Activated T-helper 2 cell treated with anti-CD3 and anti-CD28 coated beads, Interferon-gamma antibody, Interleukin-2, Interleukin-4, amounts not matched to agents 10 μg/mL and 5 μg/mL and 100 μg/mL, durations not matched to agents 14 hours and 24 hours and 36 hours (primary cell): Measurements from ENCODE around the gene LMNTD1. TPM values are rescaled to one million over a fixed set of nuclear protein-coding genes. Genes with fewer than 3 reads are reported as not detected.
"Not testable (repeated sequence)": the region's sequence is repeated elsewhere in the genome, so short reads cannot be mapped to it uniquely, and the experiment has no call there.

Experiments
- DNase-seq: peaks from one replicate; pipeline ENCODE4 v3.0.0; 2021; ENCODE audit warnings: low spot score
- H3K27ac Mint-ChIP-seq: one replicate; pipeline ENCODE4 v1.8.0; 2021; ENCODE audit warnings: mixed read lengths
- H3K27me3 Mint-ChIP-seq: one replicate; pipeline ENCODE4 v1.8.0; 2021; ENCODE audit warnings: low read depth, mixed read lengths
- H3K36me3 Mint-ChIP-seq: one replicate; pipeline ENCODE4 v1.8.0; 2021; ENCODE audit warnings: low read depth, mixed read lengths
- H3K4me1 Mint-ChIP-seq: one replicate; pipeline ENCODE4 v1.8.0; 2021; ENCODE audit warnings: low read depth, mixed read lengths
- H3K4me3 Mint-ChIP-seq: one replicate; pipeline ENCODE4 v1.8.0; 2021; ENCODE audit warnings: low read depth, mild to moderate bottlenecking, moderate library complexity, mixed read lengths
- H3K9me3 Mint-ChIP-seq: one replicate; pipeline ENCODE4 v1.8.0; 2021; ENCODE audit warnings: mixed read lengths
- intact Hi-C: fragments of 100-400 bp; cut with micrococcal nuclease; formaldehyde crosslinking; loops from one replicate; pipeline ENCODE4 v1.15.1; 2023
- total RNA-seq: library from RNA; stranded (reverse); gene quantifications from 2 replicates; pipeline ENCODE4 v1.2.3, GENCODE V29; 2022

Gene LMNTD1
- total RNA-seq, 1 donor from 2014 or later: not detected

GRCh38 chr12:25497021-25497420 lies 56.1 kb downstream of the LMNTD1 start:
- Mint-ChIP-seq H3K9me3 (peaks cover 3% of the 10 kb centered on the region), H3K27ac (no peak overlapping the region), H3K4me3 (no peak overlapping the region), H3K27me3 (peaks cover 9% of the 10 kb centered on the region), H3K36me3 (no peaks in the 10 kb centered on the region), H3K4me1 (no peaks in the 10 kb centered on the region)
- intact Hi-C loops: no loop called here
- no peak for DNase-seq

- no peak overlapping the region for H3K4me3 Mint-ChIP-seq
Measured at GRCh38 chr12:25496098-25496587, 56.9 kb downstream of the LMNTD1 start.

GRCh38 chr12:25495331-25496097 lies 57.6 kb downstream of the LMNTD1 start:
- H3K36me3 Mint-ChIP-seq: no peaks in the 10 kb centered on the region
- H3K4me3 Mint-ChIP-seq: no peak overlapping the region
- peaks cover 9% of the 10 kb centered on the region for H3K27me3 Mint-ChIP-seq
- H3K9me3 Mint-ChIP-seq: peaks cover 3% of the 10 kb centered on the region
- intact Hi-C loops: no loop called here
- H3K4me1 Mint-ChIP-seq: peaks cover 2% of the 10 kb centered on the region
- H3K27ac Mint-ChIP-seq: no peak overlapping the region
- DNase-seq: no peak

More at GRCh38 chr12:25496098-25496587, 56.9 kb downstream of the LMNTD1 start:
- H3K36me3 Mint-ChIP-seq: no peaks in the 10 kb centered on the region
- no peak for DNase-seq
- H3K4me1 Mint-ChIP-seq: no peaks in the 10 kb centered on the region
- intact Hi-C loops: no loop called here
- peaks cover 3% of the 10 kb centered on the region for H3K9me3 Mint-ChIP-seq
- no peak overlapping the region for H3K27ac Mint-ChIP-seq
- H3K27me3 Mint-ChIP-seq: peaks cover 8% of the 10 kb centered on the region

- intact Hi-C loops: no loop called here
- Mint-ChIP-seq H3K9me3 (peaks cover 3% of the 10 kb centered on the region), H3K4me1 (peaks cover 4% of the 10 kb centered on the region), H3K27me3 (peaks cover 9% of the 10 kb centered on the region), H3K4me3 (no peak overlapping the region), H3K36me3 (no peaks in the 10 kb centered on the region), H3K27ac (no peak overlapping the region)
- no peak for DNase-seq
Measured at GRCh38 chr12:25494926-25495325, 58.2 kb downstream of the LMNTD1 start.

GRCh38 chr12:25493682-25494081 lies 59.4 kb downstream of the LMNTD1 start:
- Mint-ChIP-seq H3K4me3 (no peak overlapping the region), H3K36me3 (no peaks in the 10 kb centered on the region), H3K9me3 (peaks cover 3% of the 10 kb centered on the region), H3K27ac (no peak overlapping the region), H3K4me1 (peaks cover 10% of the 10 kb centered on the region), H3K27me3 (peaks cover 9% of the 10 kb centered on the region)
- intact Hi-C loops: no loop called here
- no peak for DNase-seq

- Mint-ChIP-seq H3K4me1 (peaks cover 10% of the 10 kb centered on the region), H3K9me3 (no peaks in the 10 kb centered on the region), H3K27me3 (peaks cover 9% of the 10 kb centered on the region), H3K4me3 (no peak overlapping the region), H3K27ac (no peak overlapping the region), H3K36me3 (no peaks in the 10 kb centered on the region)
- no peak for DNase-seq
- intact Hi-C loops: no loop called here
Measured at GRCh38 chr12:25491396-25492325, 61.4 kb downstream of the LMNTD1 start.

GRCh38 chr12:25488956-25489870 lies 63.9 kb downstream of the LMNTD1 start:
- H3K36me3 Mint-ChIP-seq, H3K9me3 Mint-ChIP-seq, H3K4me1 Mint-ChIP-seq, H3K4me3 Mint-ChIP-seq, intact Hi-C loops, DNase-seq, H3K27ac Mint-ChIP-seq, H3K27me3 Mint-ChIP-seq: not testable (repeated sequence)

- H3K4me3 Mint-ChIP-seq: no peak overlapping the region
- no peak overlapping the region for H3K27ac Mint-ChIP-seq
- no peak for DNase-seq
- no peaks in the 10 kb centered on the region for H3K4me1 Mint-ChIP-seq
- H3K9me3 Mint-ChIP-seq: no peaks in the 10 kb centered on the region
- H3K27me3 Mint-ChIP-seq: no peaks in the 10 kb centered on the region
- intact Hi-C loops: no loop called here
- no peaks in the 10 kb centered on the region for H3K36me3 Mint-ChIP-seq
Measured at GRCh38 chr12:25482625-25483024, 70.5 kb downstream of the LMNTD1 start.

- Mint-ChIP-seq H3K4me3 (no peak overlapping the region), H3K4me1 (no peaks in the 10 kb centered on the region), H3K36me3 (no peaks in the 10 kb centered on the region), H3K27ac (no peak overlapping the region), H3K27me3 (no peaks in the 10 kb centered on the region), H3K9me3 (no peaks in the 10 kb centered on the region)
- intact Hi-C loops: no loop called here
- DNase-seq: no peak
Measured at GRCh38 chr12:25480145-25480544, 72.9 kb downstream of the LMNTD1 start.

GRCh38 chr12:25477217-25477616 lies 75.9 kb downstream of the LMNTD1 start:
- H3K9me3 Mint-ChIP-seq: no peaks in the 10 kb centered on the region
- H3K27ac Mint-ChIP-seq: no peak overlapping the region
- H3K4me1 Mint-ChIP-seq: no peaks in the 10 kb centered on the region
- no peak overlapping the region for H3K4me3 Mint-ChIP-seq
- no peaks in the 10 kb centered on the region for H3K36me3 Mint-ChIP-seq
- intact Hi-C loops: no loop called here
- no peaks in the 10 kb centered on the region for H3K27me3 Mint-ChIP-seq
- no peak for DNase-seq

- no peak for DNase-seq
- no peaks in the 10 kb centered on the region for H3K27me3 Mint-ChIP-seq
- H3K36me3 Mint-ChIP-seq: no peaks in the 10 kb centered on the region
- no peak overlapping the region for H3K4me3 Mint-ChIP-seq
- no peaks in the 10 kb centered on the region for H3K9me3 Mint-ChIP-seq
- intact Hi-C loops: no loop called here
- no peak overlapping the region for H3K27ac Mint-ChIP-seq
- no peaks in the 10 kb centered on the region for H3K4me1 Mint-ChIP-seq
Measured at GRCh38 chr12:25472453-25472852, 80.6 kb downstream of the LMNTD1 start.

GRCh38 chr12:25469861-25470260 lies 83.2 kb downstream of the LMNTD1 start:
- no peaks in the 10 kb centered on the region for H3K36me3 Mint-ChIP-seq
- no peaks in the 10 kb centered on the region for H3K27me3 Mint-ChIP-seq
- no peaks in the 10 kb centered on the region for H3K4me1 Mint-ChIP-seq
- no peak for DNase-seq
- intact Hi-C loops: no loop called here
- no peak overlapping the region for H3K4me3 Mint-ChIP-seq
- no peak overlapping the region for H3K27ac Mint-ChIP-seq
- peaks cover 5% of the 10 kb centered on the region for H3K9me3 Mint-ChIP-seq
